Naive thymus-derived CD8-positive, alpha-beta T cell (primary cell): Measurements from ENCODE around the gene PLOD1. TPM values are rescaled to one million over a fixed set of nuclear protein-coding genes. Genes with fewer than 3 reads are reported as not detected.
"Not testable (repeated sequence)": the region's sequence is repeated elsewhere in the genome, so short reads cannot be mapped to it uniquely, and the experiment has no call there.

Source experiments
- ATAC-seq, 2 donors: fragments of 150-1000 bp; cut with Tn5 transposase in 1 of 2; sonication (Bioruptor Pico), chemical (Tn5 transposase) in 1 of 2; 1 replicate in 1 of 2; 2 replicates in 1 of 2; pipeline ENCODE4 v1.10.0; 2021; ENCODE audit warnings: mild to moderate bottlenecking in 2 of 2, moderate library complexity in 2 of 2
- POLR2A ChIA-PET: fragments of 350-600 bp; sonication (Branson Sonifier 250); formaldehyde crosslinking; loops from one replicate; lab custom pipeline; 2021; ENCODE audit warnings: antibody characterized with exemption; lab: Charles Lee
- DNase-seq, 10 donors: peaks; one replicate each; pipeline versions ENCODE4 v3.0.0 to v3.0.0-alpha.2; 2020 to 2022
- H3K27ac Mint-ChIP-seq, 10 donors: one replicate each; pipeline ENCODE4 v1.8.0; 2020 to 2022; ENCODE audit warnings: mild to moderate bottlenecking in 10 of 10, mixed read lengths in 10 of 10, moderate library complexity in 4 of 10, inconsistent platforms in 1 of 10
- H3K27me3 Mint-ChIP-seq, 5 donors: one replicate each; pipeline ENCODE4 v1.8.0; 2021 to 2022; ENCODE audit warnings: mixed read lengths in 5 of 5
- H3K36me3 Mint-ChIP-seq, 3 donors: one replicate each; pipeline ENCODE4 v1.8.0; 2020 to 2022; ENCODE audit warnings: mixed read lengths in 3 of 3, mild to moderate bottlenecking in 2 of 3, inconsistent platforms in 1 of 3
- H3K4me1 Mint-ChIP-seq, 4 donors: one replicate each; pipeline ENCODE4 v1.8.0; 2021 to 2022; ENCODE audit warnings: mixed read lengths in 4 of 4
- H3K4me3 Mint-ChIP-seq, 10 donors: one replicate each; pipeline ENCODE4 v1.8.0; 2020 to 2022; ENCODE audit warnings: mild to moderate bottlenecking in 10 of 10, mixed read lengths in 10 of 10, moderate library complexity in 6 of 10, inconsistent platforms in 1 of 10
- H3K9me3 Mint-ChIP-seq, 9 donors: one replicate each; pipeline ENCODE4 v1.8.0; 2020 to 2022; ENCODE audit warnings: mixed read lengths in 9 of 9, mild to moderate bottlenecking in 3 of 9, inconsistent platforms in 1 of 9, moderate library complexity in 1 of 9
- polyA plus RNA-seq, 3 donors: library from polyadenylated mRNA; unstranded; fragments of 300-500 nt; fragmentation: Illumina TruSeq; gene quantifications; one replicate each; pipeline ENCODE4 v1.2.3, GENCODE V29; 2021
- total RNA-seq, 8 experiments: library from RNA in 2 of 8; stranded (reverse) in 2 of 8; gene quantifications; one replicate each; pipeline ENCODE4 v1.2.3 and lab custom pipeline; 2021 to 2026

Gene PLOD1
- total and polyA plus RNA-seq, 5 experiments from 2014 or later: 4.5 to 7.9 (median 5.0) TPM

DNA sequence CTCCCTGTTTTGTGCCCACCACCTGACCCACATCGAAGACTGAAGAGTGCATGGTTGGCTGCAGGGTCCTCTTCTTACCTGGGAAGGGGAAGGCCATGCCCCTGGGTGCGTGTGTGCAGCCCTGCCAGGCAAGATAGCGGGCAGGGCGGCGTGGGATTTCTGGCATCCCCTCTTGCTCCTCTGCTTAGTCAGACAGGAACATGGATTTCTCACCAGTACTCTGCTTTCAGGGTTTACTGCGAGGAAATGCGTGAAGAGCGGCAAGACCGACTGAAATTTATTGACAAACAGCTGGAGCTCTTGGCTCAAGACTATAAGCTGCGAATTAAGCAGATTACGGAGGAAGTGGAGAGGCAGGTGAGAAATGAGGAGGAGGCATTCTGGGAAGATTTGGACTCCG, 69.2 kb downstream of the PLOD1 start:
- DNase-seq (no peak), ATAC-seq (no peak)
- Mint-ChIP-seq H3K4me3 (no peak overlapping the region), H3K27ac (peak overlapping the region in 1 of 10 donors; percentile 24), H3K9me3 (no peaks in the 10 kb centered on the region), H3K36me3 (peaks cover 0 to 85% (median 39%) of the 10 kb centered on the region in 3 donors), H3K4me1 (peaks cover 0 to 1% (median 0%) of the 10 kb centered on the region in 4 donors), H3K27me3 (no peaks in the 10 kb centered on the region)
- POLR2A ChIA-PET: interaction anchor here (1.0 kb wide), 1 partner anchor 15 kb away, joined by 6 read pairs; no protein-coding TSS in a partner anchor

GRCh38 chr1:12005488-12006166, 71.1 kb downstream of the PLOD1 start:
- no peak for ATAC-seq
- Mint-ChIP-seq H3K4me1 (peaks cover 0 to 1% (median 0%) of the 10 kb centered on the region in 4 donors), H3K27ac (no peak overlapping the region), H3K9me3 (no peaks in the 10 kb centered on the region), H3K4me3 (no peak overlapping the region), H3K36me3 (peaks cover 0 to 89% (median 46%) of the 10 kb centered on the region in 3 donors), H3K27me3 (no peaks in the 10 kb centered on the region)
- POLR2A ChIA-PET: interaction anchor here (0.8 kb wide), 1 partner anchor 13 kb away, joined by 3 read pairs; the partner anchor contains the start of gene MIIP
- DNase-seq: no peak

- DNase-seq (no peak), ATAC-seq (no peak)
- no peaks in the 10 kb centered on the region for H3K27me3 Mint-ChIP-seq
- POLR2A ChIA-PET: interaction anchor here (0.8 kb wide), 1 partner anchor 13 kb away, joined by 3 read pairs; the partner anchor contains the start of gene MIIP
- no peaks in the 10 kb centered on the region for H3K9me3 Mint-ChIP-seq
- no peak overlapping the region for H3K27ac Mint-ChIP-seq
- H3K36me3 Mint-ChIP-seq: peaks cover 0 to 91% (median 46%) of the 10 kb centered on the region in 3 donors
- H3K4me1 Mint-ChIP-seq: peaks cover 0 to 1% (median 0%) of the 10 kb centered on the region in 4 donors
- H3K4me3 Mint-ChIP-seq: no peak overlapping the region
Observed at GRCh38 chr1:12006167-12006921, 71.8 kb downstream of the PLOD1 start.

GRCh38 chr1:12007204-12007603, 72.7 kb downstream of the PLOD1 start:
- no peaks in the 10 kb centered on the region for H3K27me3 Mint-ChIP-seq
- no peak overlapping the region for H3K4me3 Mint-ChIP-seq
- H3K36me3 Mint-ChIP-seq: peaks cover 0 to 90% (median 46%) of the 10 kb centered on the region in 3 donors
- peaks cover 0 to under 1% (median 0%) of the 10 kb centered on the region in 4 donors for H3K4me1 Mint-ChIP-seq
- no peaks in the 10 kb centered on the region for H3K9me3 Mint-ChIP-seq
- ATAC-seq: no peak
- peak overlapping the region in 1 of 10 donors; percentile 50 for H3K27ac Mint-ChIP-seq
- DNase-seq: no peak
- POLR2A ChIA-PET: no interaction called here

DNA sequence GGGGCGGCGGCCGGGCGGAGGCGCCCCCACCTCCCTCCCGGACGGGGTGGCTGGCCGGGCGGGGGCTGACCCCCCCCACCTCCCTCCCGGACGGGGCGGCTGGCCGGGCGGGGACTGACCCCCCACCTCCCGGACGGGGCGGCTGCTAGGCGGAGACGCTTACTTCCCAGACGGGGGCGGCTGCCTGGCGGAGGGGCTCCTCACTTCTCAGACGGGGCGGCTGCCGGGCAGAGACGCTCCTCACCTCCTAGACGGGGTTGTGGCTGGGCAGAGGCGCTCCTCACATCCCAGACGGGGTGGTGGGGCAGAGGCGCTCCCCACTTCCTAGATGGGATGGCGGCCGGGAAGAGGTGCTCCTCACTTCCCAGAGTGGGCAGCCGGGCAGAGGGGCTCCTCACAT, 73.8 kb downstream of the PLOD1 start:
- H3K27me3 Mint-ChIP-seq, H3K4me3 Mint-ChIP-seq, ATAC-seq, DNase-seq, H3K9me3 Mint-ChIP-seq, POLR2A ChIA-PET, H3K4me1 Mint-ChIP-seq, H3K27ac Mint-ChIP-seq: not testable (repeated sequence)
- peaks cover 0 to 89% (median 40%) of the 10 kb centered on the region in 3 donors for H3K36me3 Mint-ChIP-seq

GRCh38 chr1:12009318-12009947, 74.9 kb downstream of the PLOD1 start:
- Mint-ChIP-seq H3K27me3 (no peaks in the 10 kb centered on the region), H3K36me3 (peaks cover 0 to 79% (median 33%) of the 10 kb centered on the region in 3 donors), H3K9me3 (no peaks in the 10 kb centered on the region), H3K4me1 (peaks cover 0 to 3% (median 0%) of the 10 kb centered on the region in 4 donors), H3K4me3 (no peak overlapping the region), H3K27ac (no peak overlapping the region)
- DNase-seq: no peak
- no peak for ATAC-seq
- POLR2A ChIA-PET: interaction anchor here (1.0 kb wide), 1 partner anchor 10 kb away, joined by 4 read pairs; the partner anchor contains the start of gene MIIP

DNA sequence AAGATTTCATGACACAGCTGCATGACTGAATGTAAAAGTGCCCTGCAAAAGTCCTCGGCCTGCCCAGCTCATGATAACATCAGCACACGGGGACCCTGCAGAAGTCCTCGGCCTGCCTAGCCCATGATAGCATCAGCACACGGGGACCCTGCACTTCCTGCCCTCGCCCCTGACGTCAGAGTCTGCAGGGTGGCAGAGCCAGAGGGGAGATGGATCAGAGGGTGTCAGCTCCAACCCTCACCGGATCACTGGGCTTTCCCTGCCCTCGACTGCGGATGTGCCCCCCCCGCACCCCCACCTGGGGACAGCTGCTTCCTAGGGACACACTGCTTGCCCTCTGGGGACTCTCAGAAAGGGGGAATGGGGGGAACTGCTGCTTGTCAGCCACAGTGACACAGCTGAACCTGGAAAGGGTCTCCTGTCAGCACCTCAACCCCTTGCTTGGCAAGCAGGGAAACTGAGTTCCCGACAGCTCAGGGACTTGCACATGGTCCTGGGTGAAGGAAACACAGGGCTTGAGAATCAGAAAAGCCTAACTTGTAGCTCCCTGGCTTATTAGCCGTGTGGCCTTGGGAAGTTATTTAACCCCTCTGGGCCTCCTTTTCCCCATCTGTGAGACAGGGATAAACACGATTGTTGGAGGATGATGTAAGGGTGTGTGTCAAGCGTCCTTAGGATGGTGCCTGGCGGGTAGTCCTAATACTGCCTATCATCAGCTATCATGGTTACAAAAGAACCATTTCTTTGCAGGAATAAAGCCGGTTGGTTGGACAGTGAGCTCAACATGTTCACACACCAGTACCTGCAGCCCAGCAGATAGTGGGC, 76.4 kb downstream of the PLOD1 start:
- no peak for ATAC-seq

DNA sequence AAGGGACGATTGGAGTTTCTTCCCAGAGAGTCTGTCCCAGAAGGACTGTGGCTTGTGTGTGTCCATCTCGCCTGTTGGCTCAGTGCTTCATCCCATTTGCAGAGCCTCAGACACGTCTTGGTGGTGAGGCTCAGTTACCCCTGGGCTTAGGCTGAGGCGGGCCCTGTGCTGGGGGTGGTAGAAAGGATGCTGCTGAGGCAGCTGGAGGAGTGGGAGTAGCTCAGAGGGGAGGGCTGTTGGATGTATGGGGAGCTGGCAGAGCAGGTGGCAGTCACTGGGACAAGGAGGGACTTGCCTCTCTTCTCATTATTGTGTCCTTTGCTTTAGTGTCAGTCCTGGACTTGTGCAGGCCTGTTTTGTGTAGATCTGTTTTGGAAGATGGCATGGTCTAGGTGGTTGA, 77.5 kb downstream of the PLOD1 start:
- no peak overlapping the region for H3K4me3 Mint-ChIP-seq
- H3K27ac Mint-ChIP-seq: peak overlapping the region in 4 of 10 donors; percentile 10 to 74 (median 16)
- peaks cover 0 to 56% (median 22%) of the 10 kb centered on the region in 3 donors for H3K36me3 Mint-ChIP-seq

More for the DNA sequence above, 76.4 kb downstream of the PLOD1 start:
- POLR2A ChIA-PET: interaction anchor here (0.6 to 1.0 kb wide), 2 partner anchors 14 to 101 kb away, joined by 3 read pairs; no protein-coding TSS in a partner anchor
- Mint-ChIP-seq H3K4me1 (peaks cover 0 to 3% (median 0%) of the 10 kb centered on the region in 4 donors), H3K9me3 (no peaks in the 10 kb centered on the region), H3K27me3 (no peaks in the 10 kb centered on the region), H3K36me3 (peaks cover 0 to 65% (median 28%) of the 10 kb centered on the region in 3 donors), H3K27ac (no peak overlapping the region), H3K4me3 (no peak overlapping the region)
- DNase-seq: peak in 1 of 10 donors; percentile 34

DNA sequence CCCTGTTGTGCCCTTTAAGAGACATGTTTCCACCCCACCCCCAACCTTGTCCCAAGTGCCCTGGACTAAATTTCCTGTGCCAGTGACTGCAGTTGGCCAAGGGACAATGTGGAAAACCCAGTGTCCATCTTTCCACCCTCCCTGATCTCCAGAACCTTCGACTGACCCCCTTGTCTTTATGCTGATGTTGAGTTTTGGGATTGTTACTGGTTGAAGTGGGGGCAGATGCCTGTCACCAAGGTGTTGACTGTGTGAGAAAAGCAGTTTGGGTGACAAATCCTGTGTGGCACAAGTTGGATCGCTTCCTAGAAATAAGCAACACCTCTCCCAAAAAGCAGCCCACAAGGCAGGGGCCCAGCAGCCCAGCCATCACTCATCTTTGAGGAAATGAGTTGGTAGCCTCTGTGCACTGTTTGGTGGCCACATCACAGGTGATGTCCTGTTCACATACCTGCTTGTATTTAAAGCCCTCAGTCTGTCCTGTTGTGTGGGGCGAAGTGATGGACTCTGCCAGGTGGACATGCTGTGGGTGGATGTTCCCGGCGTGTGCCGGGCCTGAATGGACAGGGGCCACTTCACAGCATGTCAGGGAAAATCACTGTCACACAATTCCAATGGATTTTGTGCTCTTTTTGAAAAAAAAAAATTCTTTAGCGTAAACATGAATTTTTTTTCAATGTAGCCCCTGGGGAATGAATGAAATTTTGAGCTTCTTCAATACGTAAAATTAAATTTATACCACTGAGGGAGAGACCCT, 78.2 kb downstream of the PLOD1 start:
- DNase-seq: no peak
- peaks cover 0 to 3% (median 0%) of the 10 kb centered on the region in 4 donors for H3K4me1 Mint-ChIP-seq
- peak overlapping the region in 4 of 10 donors; percentile 10 to 53 (median 26) for H3K27ac Mint-ChIP-seq
- no peaks in the 10 kb centered on the region for H3K27me3 Mint-ChIP-seq
- H3K9me3 Mint-ChIP-seq: no peaks in the 10 kb centered on the region
- no peak for ATAC-seq
- POLR2A ChIA-PET: interaction anchor here (0.7 kb wide), 1 partner anchor 29 kb away, joined by 3 read pairs; no protein-coding TSS in a partner anchor
- peaks cover 0 to 49% (median 16%) of the 10 kb centered on the region in 3 donors for H3K36me3 Mint-ChIP-seq
- no peak overlapping the region for H3K4me3 Mint-ChIP-seq

More for the DNA sequence above, 77.5 kb downstream of the PLOD1 start:
- no peaks in the 10 kb centered on the region for H3K27me3 Mint-ChIP-seq
- peaks cover 0 to 3% (median 0%) of the 10 kb centered on the region in 4 donors for H3K4me1 Mint-ChIP-seq
- no peaks in the 10 kb centered on the region for H3K9me3 Mint-ChIP-seq
- no peak for DNase-seq
- ATAC-seq: no peak
- POLR2A ChIA-PET: no interaction called here

- POLR2A ChIA-PET: no interaction called here
- no peaks in the 10 kb centered on the region for H3K9me3 Mint-ChIP-seq
- ATAC-seq: no peak
- peaks cover 0 to 2% (median 0%) of the 10 kb centered on the region in 5 donors for H3K27me3 Mint-ChIP-seq
- peak overlapping the region in 5 of 10 donors; percentile 4 to 58 (median 39) for H3K27ac Mint-ChIP-seq
- peaks cover 0 to 36% (median 7%) of the 10 kb centered on the region in 3 donors for H3K36me3 Mint-ChIP-seq
- H3K4me3 Mint-ChIP-seq: no peak overlapping the region
- DNase-seq: peak in 1 of 10 donors; percentile 18
- H3K4me1 Mint-ChIP-seq: peaks cover 0 to 4% (median 3%) of the 10 kb centered on the region in 4 donors
Observed at GRCh38 chr1:12014141-12014991, 79.8 kb downstream of the PLOD1 start.
